Sigmoid colon (tissue), 7 donors: ENCODE measurements around the gene USP12. TPM values are rescaled to one million over a fixed set of nuclear protein-coding genes. Genes with fewer than 3 reads are reported as not detected.

ENCODE experiments used
- DNase-seq: peaks from one replicate; pipeline ENCODE4 v3.0.0-alpha.2; 2019
- H3K27ac ChIP-seq, 4 donors: fragments of 200-600 bp; sonication (generic); one replicate each; pipeline ENCODE4 v1.5.1; 2016 to 2019; ENCODE audit warnings: mild to moderate bottlenecking in 1 of 4
- H3K27me3 ChIP-seq, 3 donors: fragments of 200-600 bp; sonication (generic); one replicate each; pipeline ENCODE4 v1.5.1; 2019; ENCODE audit warnings: mild to moderate bottlenecking in 1 of 3
- H3K36me3 ChIP-seq, 4 donors: fragments of 200-600 bp; sonication (generic); one replicate each; pipeline ENCODE4 v1.5.1; 2016 to 2019
- H3K4me1 ChIP-seq, 4 donors: fragments of 200-600 bp; sonication (generic); one replicate each; pipeline ENCODE4 v1.5.1; 2017 to 2019
- H3K4me3 ChIP-seq, 4 donors: fragments of 200-600 bp; sonication (generic); one replicate each; pipeline ENCODE4 v1.5.1; 2017 to 2019; ENCODE audit warnings: mild to moderate bottlenecking in 2 of 4, moderate library complexity in 1 of 4
- H3K9me3 ChIP-seq, 4 donors: fragments of 200-600 bp in 3 of 4; sonication (generic) in 3 of 4; one replicate each; pipeline versions ENCODE4 v1.5.1 to v1.6.1; 2013 to 2019
- EP300 ChIP-seq, 4 donors: sonication (generic); formaldehyde crosslinking; IDR thresholded peaks; one replicate each; pipeline ENCODE4 v1.6.1; 2017; ENCODE audit warnings: antibody characterized with exemption in 4 of 4
- POLR2A ChIP-seq, 2 donors: fragments of 450-650 bp; IDR thresholded peaks; one replicate each; pipeline ENCODE4 v1.6.1; 2016; ENCODE audit warnings: antibody characterized with exemption in 2 of 2, mild to moderate bottlenecking in 2 of 2, moderate library complexity in 2 of 2
- POLR2AphosphoS5 ChIP-seq, 4 donors: sonication (generic); formaldehyde crosslinking; IDR thresholded peaks; one replicate each; pipeline ENCODE4 v1.6.1; 2017; ENCODE audit warnings: antibody characterized with exemption in 4 of 4
- WGBS, 2 donors: extraction: QIAGEN DNeasy Blood & Tissue Kit; methylation state at CpG; one replicate each; pipeline ENCODE4 v1.1.7; 2013; 5-methylcytosine and 5-hydroxymethylcytosine counted together
- intact Hi-C: fragments of 100-400 bp; cut with DNase I; formaldehyde crosslinking; loops from one replicate; pipeline ENCODE4 v1.15.1; 2023
- polyA plus RNA-seq, 3 donors: library from polyadenylated mRNA; stranded (reverse); fragments of 200-250 nt; gene quantifications; one replicate each; pipeline ENCODE4 v1.2.3, GENCODE V29; 2013
- total RNA-seq, 4 donors: library from RNA; depleted of rRNA; stranded (reverse); fragments of >200 nt; gene quantifications; one replicate each; pipeline ENCODE4 v1.1.0, GENCODE V29; 2016
- TF ChIP-seq, protein P1 (sequence below), 4 experiments: fragments of 450-650 bp in 3 of 4; fragments of 200-600 bp in 1 of 4; IDR thresholded peaks; one replicate each; pipeline ENCODE4 v1.5.1; 2016 to 2019; ENCODE audit warnings: antibody characterized with exemption in 4 of 4, mild to moderate bottlenecking in 3 of 4, moderate library complexity in 2 of 4
- donor health status: healthy with polysubstance abuse.
- donor health status: Bipolar disorder and iron deficiency.
- donor health status: healthy.

Gene USP12
- total and polyA plus RNA-seq, 7 donors: 20.3 to 91.3 (median 69.5) TPM

DNA sequence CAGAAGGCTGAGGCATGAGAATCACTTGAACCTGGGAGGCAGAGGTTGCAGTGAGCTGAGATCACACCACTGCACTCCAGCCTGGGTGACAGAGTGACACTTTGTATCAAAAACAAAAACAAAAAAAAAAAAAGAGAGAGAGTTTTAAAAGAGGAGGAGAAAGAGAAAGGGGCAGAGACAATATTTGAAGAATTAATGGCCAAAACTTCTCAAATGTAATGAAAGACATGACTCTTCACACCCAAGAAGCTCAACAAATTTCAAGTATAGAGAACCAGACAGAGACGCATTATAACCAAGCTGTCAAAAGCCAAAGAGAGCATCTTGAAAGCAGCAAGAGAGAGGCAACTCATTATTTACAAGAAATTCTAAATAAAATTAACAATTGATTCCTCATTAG is 36.9 kb upstream of the USP12 start:
- H3K4me1 ChIP-seq: no peaks in the 10 kb centered on the region
- H3K27ac ChIP-seq: no peak overlapping the region
- DNase-seq: no peak
- no peaks in the 10 kb centered on the region for H3K36me3 ChIP-seq
- intact Hi-C loops: no loop called here
- H3K4me3 ChIP-seq: no peak overlapping the region
- no peaks in the 10 kb centered on the region for H3K27me3 ChIP-seq
- no peaks in the 10 kb centered on the region for H3K9me3 ChIP-seq
- WGBS, 2 donors: 93 to 96% methylated on average over 1 of the region's 1 CpG
- TF ChIP-seq POLR2AphosphoS5 (IDR thresholded peaks at IDR 0.05) (no peak), EP300 (IDR thresholded peaks at IDR 0.05) (no peak), POLR2A (IDR thresholded peaks at IDR 0.05) (no peak)
- TF ChIP-seq, protein P1, sequence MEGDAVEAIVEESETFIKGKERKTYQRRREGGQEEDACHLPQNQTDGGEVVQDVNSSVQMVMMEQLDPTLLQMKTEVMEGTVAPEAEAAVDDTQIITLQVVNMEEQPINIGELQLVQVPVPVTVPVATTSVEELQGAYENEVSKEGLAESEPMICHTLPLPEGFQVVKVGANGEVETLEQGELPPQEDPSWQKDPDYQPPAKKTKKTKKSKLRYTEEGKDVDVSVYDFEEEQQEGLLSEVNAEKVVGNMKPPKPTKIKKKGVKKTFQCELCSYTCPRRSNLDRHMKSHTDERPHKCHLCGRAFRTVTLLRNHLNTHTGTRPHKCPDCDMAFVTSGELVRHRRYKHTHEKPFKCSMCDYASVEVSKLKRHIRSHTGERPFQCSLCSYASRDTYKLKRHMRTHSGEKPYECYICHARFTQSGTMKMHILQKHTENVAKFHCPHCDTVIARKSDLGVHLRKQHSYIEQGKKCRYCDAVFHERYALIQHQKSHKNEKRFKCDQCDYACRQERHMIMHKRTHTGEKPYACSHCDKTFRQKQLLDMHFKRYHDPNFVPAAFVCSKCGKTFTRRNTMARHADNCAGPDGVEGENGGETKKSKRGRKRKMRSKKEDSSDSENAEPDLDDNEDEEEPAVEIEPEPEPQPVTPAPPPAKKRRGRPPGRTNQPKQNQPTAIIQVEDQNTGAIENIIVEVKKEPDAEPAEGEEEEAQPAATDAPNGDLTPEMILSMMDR (IDR thresholded peaks at IDR 0.05): no peak

DNA sequence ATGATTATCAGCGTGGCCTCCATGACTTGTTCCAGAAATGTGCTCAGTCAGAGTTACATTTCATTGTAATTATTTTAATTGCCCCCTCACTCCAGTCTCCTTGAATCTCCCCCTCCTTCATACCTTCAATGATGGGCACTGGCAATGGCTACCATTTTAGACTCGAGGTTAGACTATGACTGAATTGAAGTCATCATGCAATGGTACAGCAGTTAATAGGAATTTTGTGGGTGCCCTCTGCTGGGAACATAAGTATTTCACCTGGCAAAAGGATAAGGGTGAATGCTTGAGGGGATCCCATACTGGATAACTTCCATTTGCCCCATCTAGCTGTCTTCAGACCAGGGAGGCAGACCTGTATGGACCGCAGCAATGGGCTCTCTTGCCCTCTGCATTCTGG is 32.2 kb upstream of the USP12 start:
- no peak for TF ChIP-seq POLR2A (IDR thresholded peaks at IDR 0.05)
- TF ChIP-seq, protein P1 (IDR thresholded peaks at IDR 0.05): no peak
- WGBS, 2 donors: 70 to 80% methylated on average over 3 of the region's 3 CpGs
- Histone ChIP-seq H3K9me3 (no peaks in the 10 kb centered on the region), H3K27ac (no peak overlapping the region), H3K4me3 (no peak overlapping the region), H3K27me3 (no peaks in the 10 kb centered on the region), H3K4me1 (no peaks in the 10 kb centered on the region), H3K36me3 (no peaks in the 10 kb centered on the region)
- intact Hi-C loops: no loop called here
- DNase-seq: no peak

DNA sequence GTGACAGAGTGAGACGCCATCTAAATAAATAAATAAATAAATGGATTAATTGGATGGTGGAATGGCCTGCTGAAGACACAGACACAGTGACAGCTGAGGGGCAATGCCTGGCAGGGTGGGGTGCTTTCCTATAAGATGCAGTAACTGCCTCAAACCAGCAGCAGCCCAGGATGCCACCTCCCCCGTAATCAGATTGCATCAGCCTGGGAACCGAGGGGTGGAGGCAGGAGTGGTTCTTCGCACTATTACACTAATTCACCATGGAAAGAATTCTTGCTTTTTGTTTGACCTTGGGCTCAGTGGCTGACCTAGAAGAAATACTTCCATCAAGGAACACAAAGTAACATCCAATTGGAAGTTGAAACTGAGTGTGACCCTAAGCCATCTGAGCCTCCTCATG is 31.6 kb upstream of the USP12 start:
- WGBS, 2 donors: 91 to 93% methylated on average over 4 of the region's 4 CpGs
- no peaks in the 10 kb centered on the region for H3K9me3 ChIP-seq
- intact Hi-C loops: no loop called here

DNA sequence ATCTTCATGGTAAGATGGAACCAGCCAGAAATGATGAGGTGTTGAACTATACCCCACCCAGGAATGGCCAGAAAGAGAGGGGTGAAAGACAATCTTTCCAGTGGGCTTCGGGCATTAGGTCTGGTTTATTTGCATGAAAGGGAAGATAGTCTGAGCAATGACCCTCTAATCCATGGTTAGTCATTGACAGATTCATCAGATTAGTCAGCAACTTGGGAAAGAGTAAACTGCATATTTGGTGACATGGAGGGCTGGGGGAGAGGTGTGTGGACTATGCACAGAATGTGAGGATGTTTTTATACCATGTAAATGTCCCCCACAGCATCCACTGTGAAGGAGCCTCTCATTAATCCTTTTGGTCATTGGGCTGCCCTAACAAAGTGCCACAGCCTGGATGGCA is 30.1 kb upstream of the USP12 start:
- Histone ChIP-seq H3K27ac (no peak overlapping the region), H3K27me3 (no peaks in the 10 kb centered on the region), H3K36me3 (no peaks in the 10 kb centered on the region), H3K9me3 (no peaks in the 10 kb centered on the region), H3K4me1 (no peaks in the 10 kb centered on the region), H3K4me3 (no peak overlapping the region)
- no peak for TF ChIP-seq POLR2A (IDR thresholded peaks at IDR 0.05)
- TF ChIP-seq, protein P1 (IDR thresholded peaks at IDR 0.05): no peak
- TF ChIP-seq EP300 (IDR thresholded peaks at IDR 0.05): no peak
- no peak for TF ChIP-seq POLR2AphosphoS5 (IDR thresholded peaks at IDR 0.05)
- intact Hi-C loops: no loop called here
- DNase-seq: no peak
- 90 to 97% methylated on average over 1 of the region's 1 CpG for WGBS, 2 donors

More for the DNA sequence above, 31.6 kb upstream of the USP12 start:
- Histone ChIP-seq H3K4me1 (no peaks in the 10 kb centered on the region), H3K27ac (no peak overlapping the region), H3K36me3 (no peaks in the 10 kb centered on the region), H3K4me3 (no peak overlapping the region), H3K27me3 (no peaks in the 10 kb centered on the region)
- DNase-seq: no peak
- TF ChIP-seq POLR2AphosphoS5 (IDR thresholded peaks at IDR 0.05) (no peak), POLR2A (IDR thresholded peaks at IDR 0.05) (no peak)

- intact Hi-C loops: no loop called here
- no peaks in the 10 kb centered on the region for H3K9me3 ChIP-seq
- H3K27ac ChIP-seq: no peak overlapping the region
- no peaks in the 10 kb centered on the region for H3K27me3 ChIP-seq
- 80 to 86% methylated on average over 1 of the region's 1 CpG for WGBS, 2 donors
- H3K36me3 ChIP-seq: no peaks in the 10 kb centered on the region
- H3K4me1 ChIP-seq: peaks cover 0 to under 1% (median under 1%) of the 10 kb centered on the region in 4 donors
- no peak for TF ChIP-seq POLR2AphosphoS5 (IDR thresholded peaks at IDR 0.05)
- TF ChIP-seq, protein P1 (IDR thresholded peaks at IDR 0.05): no peak
- TF ChIP-seq EP300 (IDR thresholded peaks at IDR 0.05): no peak
- no peak for TF ChIP-seq POLR2A (IDR thresholded peaks at IDR 0.05)
- no peak for DNase-seq
- no peak overlapping the region for H3K4me3 ChIP-seq
Measured at GRCh38 chr13:27200413-27201070, 28.9 kb upstream of the USP12 start.
